ENCODE results near the gene IQCK. TPM values are rescaled to one million over a fixed set of nuclear protein-coding genes. Genes with fewer than 3 reads are reported as not detected.
A peak's percentile ranks its signal among the peaks of the same experiment; 100 is the strongest.

The IQCK gene
- total RNA-seq, 1 donor from 2014 or later: 7.6 TPM

DNA sequence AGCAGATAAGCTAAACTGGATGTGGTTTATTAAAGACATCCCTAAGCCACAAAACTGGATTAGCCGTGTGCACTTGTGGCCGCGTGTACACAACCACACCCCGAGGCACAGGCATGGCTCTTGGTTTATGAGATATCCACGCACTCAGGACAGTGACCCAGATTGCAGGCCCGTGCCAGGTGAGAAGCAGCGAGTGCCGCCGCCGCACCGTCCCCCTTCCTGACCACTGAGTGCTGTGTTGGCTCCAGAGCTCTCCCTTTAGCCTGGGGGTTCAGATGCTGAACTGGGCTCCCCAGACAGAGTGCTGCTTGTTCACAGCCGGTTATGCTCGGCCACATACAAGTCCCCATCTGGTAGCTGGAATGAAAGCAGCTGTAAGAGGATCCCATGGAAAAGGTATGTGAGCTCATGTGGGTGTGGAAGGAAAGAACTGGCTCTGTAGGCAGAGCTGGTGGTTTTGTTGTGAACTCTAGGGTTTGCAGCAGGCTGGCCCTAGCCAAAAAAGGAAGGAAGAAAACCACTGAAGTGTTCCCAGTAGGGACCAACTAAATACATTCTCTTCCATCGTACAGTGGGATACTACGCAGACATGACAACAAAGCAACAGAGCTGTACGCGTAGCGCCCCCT lies 29.6 kb upstream of the IQCK start:
- peak; percentile 52 for DNase-seq
- Histone ChIP-seq H3K27me3 (no peaks in the 10 kb centered on the region), H3K4me3 (no peak overlapping the region), H3K9me3 (no peaks in the 10 kb centered on the region), H3K4me1 (peaks cover 5% of the 10 kb centered on the region), H3K36me3 (peaks cover 51% of the 10 kb centered on the region), H3K27ac (no peak overlapping the region)
- TF ChIP-seq, protein P1, sequence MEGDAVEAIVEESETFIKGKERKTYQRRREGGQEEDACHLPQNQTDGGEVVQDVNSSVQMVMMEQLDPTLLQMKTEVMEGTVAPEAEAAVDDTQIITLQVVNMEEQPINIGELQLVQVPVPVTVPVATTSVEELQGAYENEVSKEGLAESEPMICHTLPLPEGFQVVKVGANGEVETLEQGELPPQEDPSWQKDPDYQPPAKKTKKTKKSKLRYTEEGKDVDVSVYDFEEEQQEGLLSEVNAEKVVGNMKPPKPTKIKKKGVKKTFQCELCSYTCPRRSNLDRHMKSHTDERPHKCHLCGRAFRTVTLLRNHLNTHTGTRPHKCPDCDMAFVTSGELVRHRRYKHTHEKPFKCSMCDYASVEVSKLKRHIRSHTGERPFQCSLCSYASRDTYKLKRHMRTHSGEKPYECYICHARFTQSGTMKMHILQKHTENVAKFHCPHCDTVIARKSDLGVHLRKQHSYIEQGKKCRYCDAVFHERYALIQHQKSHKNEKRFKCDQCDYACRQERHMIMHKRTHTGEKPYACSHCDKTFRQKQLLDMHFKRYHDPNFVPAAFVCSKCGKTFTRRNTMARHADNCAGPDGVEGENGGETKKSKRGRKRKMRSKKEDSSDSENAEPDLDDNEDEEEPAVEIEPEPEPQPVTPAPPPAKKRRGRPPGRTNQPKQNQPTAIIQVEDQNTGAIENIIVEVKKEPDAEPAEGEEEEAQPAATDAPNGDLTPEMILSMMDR (IDR thresholded peaks at IDR 0.05): no peak
- intact Hi-C loops (cut with DNase I): no loop called here
- ATAC-seq: no peak

DNA sequence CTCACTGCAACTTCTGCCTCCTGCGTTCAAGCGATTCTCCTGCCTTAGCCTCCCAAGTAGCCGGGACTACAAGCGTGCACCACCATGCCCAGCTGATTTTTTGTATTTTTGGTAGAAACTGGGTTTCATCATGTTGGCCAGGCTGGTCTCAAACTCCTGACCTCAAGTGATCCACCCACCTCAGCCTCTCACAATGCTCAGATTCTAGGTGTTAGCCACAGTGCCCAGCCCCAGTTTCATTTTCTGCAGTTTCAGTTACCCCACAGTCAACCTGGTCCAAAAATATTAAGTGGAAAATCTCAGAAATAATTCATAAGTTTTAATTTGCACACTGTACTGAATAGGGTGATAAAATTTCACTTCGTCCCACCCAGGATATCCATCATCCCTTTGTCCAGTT lies 28.7 kb upstream of the IQCK start:
- no peaks in the 10 kb centered on the region for H3K27me3 ChIP-seq
- no peak for ATAC-seq
- H3K9me3 ChIP-seq: no peaks in the 10 kb centered on the region
- TF ChIP-seq, protein P1 (IDR thresholded peaks at IDR 0.05): no peak
- H3K4me1 ChIP-seq: peaks cover 5% of the 10 kb centered on the region
- H3K4me3 ChIP-seq: no peak overlapping the region
- DNase-seq: peak; percentile 6
- intact Hi-C loops (cut with DNase I): no loop called here
- H3K27ac ChIP-seq: no peak overlapping the region
- H3K36me3 ChIP-seq: peaks cover 42% of the 10 kb centered on the region

DNA sequence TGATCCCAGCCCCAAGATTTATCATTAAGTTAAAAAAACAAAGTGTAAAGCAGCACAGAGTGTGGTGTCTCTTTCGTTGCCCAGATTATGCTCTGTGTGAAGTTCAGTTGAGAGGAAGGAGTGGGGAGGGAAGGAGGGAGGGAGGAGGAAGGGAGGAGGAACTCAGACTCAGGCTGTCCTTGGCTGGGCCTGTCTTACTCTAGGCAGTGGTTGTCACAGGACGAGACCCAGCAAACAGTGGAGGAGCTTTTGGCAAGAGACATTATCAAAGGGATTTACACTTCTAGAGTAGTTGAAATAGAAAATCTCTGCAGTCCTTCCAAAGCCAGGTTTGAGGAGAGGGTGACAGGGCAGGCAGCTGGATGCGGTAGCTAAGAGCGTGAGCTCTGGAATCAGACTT lies 27.9 kb upstream of the IQCK start:
- H3K27ac ChIP-seq: no peak overlapping the region
- peak; percentile 58 for ATAC-seq

GRCh38 chr16:19691161-19691711 lies 26.8 kb upstream of the IQCK start:
- ATAC-seq (peak; percentile 28), DNase-seq (no peak)
- H3K36me3 ChIP-seq: peaks cover 31% of the 10 kb centered on the region

More for the DNA sequence above, 27.9 kb upstream of the IQCK start:
- intact Hi-C loops (cut with DNase I): no loop called here
- H3K36me3 ChIP-seq: peaks cover 38% of the 10 kb centered on the region
- no peaks in the 10 kb centered on the region for H3K9me3 ChIP-seq
- DNase-seq: peak; percentile 20
- no peak overlapping the region for H3K4me3 ChIP-seq
- TF ChIP-seq, protein P1 (IDR thresholded peaks at IDR 0.05): no peak
- peaks cover 5% of the 10 kb centered on the region for H3K4me1 ChIP-seq
- no peaks in the 10 kb centered on the region for H3K27me3 ChIP-seq

DNA sequence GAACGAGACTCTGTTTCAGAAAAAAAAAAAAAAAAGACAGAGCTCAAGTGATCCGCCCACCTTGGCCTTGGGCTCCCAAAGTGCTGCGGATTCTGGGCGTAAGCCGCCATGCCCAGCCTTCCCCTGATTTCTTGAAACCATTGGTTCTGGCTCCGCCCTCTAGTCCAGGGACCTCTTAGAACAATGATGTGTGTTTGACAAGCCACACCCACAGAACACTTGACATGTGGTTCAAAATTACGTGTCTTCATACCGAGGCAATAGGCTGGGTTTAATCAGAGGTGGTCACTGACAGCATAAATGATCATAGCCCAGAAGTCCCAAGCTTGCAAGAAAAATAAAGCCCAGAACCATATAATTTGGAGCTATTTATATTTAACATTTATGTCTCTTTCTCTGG lies 23.1 kb upstream of the IQCK start:
- intact Hi-C loops (cut with DNase I): no loop called here
- Histone ChIP-seq H3K36me3 (peaks cover 19% of the 10 kb centered on the region), H3K4me1 (peaks cover 41% of the 10 kb centered on the region), H3K4me3 (no peak overlapping the region), H3K27me3 (no peaks in the 10 kb centered on the region), H3K9me3 (no peaks in the 10 kb centered on the region), H3K27ac (no peak overlapping the region)
- ATAC-seq: no peak
- DNase-seq: no peak
- TF ChIP-seq, protein P1 (IDR thresholded peaks at IDR 0.05): no peak

More at GRCh38 chr16:19691161-19691711, 26.8 kb upstream of the IQCK start:
- H3K27ac ChIP-seq: peak overlapping the region; percentile 36
- no peaks in the 10 kb centered on the region for H3K9me3 ChIP-seq
- H3K27me3 ChIP-seq: no peaks in the 10 kb centered on the region
- intact Hi-C loops (cut with DNase I): no loop called here
- H3K4me1 ChIP-seq: peaks cover 14% of the 10 kb centered on the region
- no peak overlapping the region for H3K4me3 ChIP-seq
- TF ChIP-seq, protein P1 (IDR thresholded peaks at IDR 0.05): no peak
